K562 (cell line): ENCODE results near the gene ST6GALNAC2.

ENCODE experiments used
- ATF7 ChIP-seq: fragments of 450-650 bp; IDR thresholded peaks from 2 replicates; pipeline ENCODE4 v1.7.1; 2014; ENCODE audit warnings: mild to moderate bottlenecking, moderate library complexity
- EP300 ChIP-seq: IDR thresholded peaks from 2 replicates; pipeline ENCODE4 v1.6.1; 2012; ENCODE audit warnings: low read length, improper control_type of control experiment
- NFE2 ChIP-seq: IDR thresholded peaks from 2 replicates; pipeline ENCODE4 v1.6.1; 2014; ENCODE audit warnings: antibody characterized with exemption, low read depth
- RNF2 ChIP-seq: sonication (generic); IDR thresholded peaks from 2 replicates; pipeline ENCODE4 v1.6.1; 2016
- STAT5A ChIP-seq: IDR thresholded peaks from 2 replicates; pipeline ENCODE4 v1.6.1; 2012; ENCODE audit warnings: low read length, inconsistent platforms, borderline replicate concordance
- ZBTB17 ChIP-seq: fragments of 450-650 bp; formaldehyde crosslinking; IDR thresholded peaks from 2 replicates; pipeline ENCODE4 v1.4.0; 2020; ENCODE audit warnings: mild to moderate bottlenecking
- ZNF217 ChIP-seq: sonication (generic); formaldehyde crosslinking; IDR thresholded peaks from 2 replicates; pipeline ENCODE4 v1.8.0; 2022; ENCODE audit warnings: mild to moderate bottlenecking, missing genetic modification reagents
- TF ChIP-seq, protein P1 (sequence below): fragments of 450-650 bp; IDR thresholded peaks from 2 replicates; pipeline ENCODE4 v1.6.1; 2016; ENCODE audit warnings: mild to moderate bottlenecking
- TF ChIP-seq, protein P2 (sequence below): sonication (generic); formaldehyde crosslinking; IDR thresholded peaks from 2 replicates; pipeline ENCODE4 v1.8.0; 2023; ENCODE audit warnings: mild to moderate bottlenecking, missing genetic modification reagents
- TF ChIP-seq, protein P3 (sequence below), 3 experiments: IDR thresholded peaks in 2 of 3; conservative IDR thresholded peaks in 1 of 3; 2 replicates each; pipeline ENCODE4 v1.5.1; 2011 to 2012; ENCODE audit warnings: low read length in 3 of 3, mild to moderate bottlenecking in 3 of 3, control low read depth in 2 of 3, improper control_type of control experiment in 1 of 3, inconsistent platforms in 1 of 3, low read depth in 1 of 3, mixed read lengths in 1 of 3, moderate library complexity in 1 of 3; ENCODE audit not compliant: insufficient read depth in 2 of 3

DNA sequence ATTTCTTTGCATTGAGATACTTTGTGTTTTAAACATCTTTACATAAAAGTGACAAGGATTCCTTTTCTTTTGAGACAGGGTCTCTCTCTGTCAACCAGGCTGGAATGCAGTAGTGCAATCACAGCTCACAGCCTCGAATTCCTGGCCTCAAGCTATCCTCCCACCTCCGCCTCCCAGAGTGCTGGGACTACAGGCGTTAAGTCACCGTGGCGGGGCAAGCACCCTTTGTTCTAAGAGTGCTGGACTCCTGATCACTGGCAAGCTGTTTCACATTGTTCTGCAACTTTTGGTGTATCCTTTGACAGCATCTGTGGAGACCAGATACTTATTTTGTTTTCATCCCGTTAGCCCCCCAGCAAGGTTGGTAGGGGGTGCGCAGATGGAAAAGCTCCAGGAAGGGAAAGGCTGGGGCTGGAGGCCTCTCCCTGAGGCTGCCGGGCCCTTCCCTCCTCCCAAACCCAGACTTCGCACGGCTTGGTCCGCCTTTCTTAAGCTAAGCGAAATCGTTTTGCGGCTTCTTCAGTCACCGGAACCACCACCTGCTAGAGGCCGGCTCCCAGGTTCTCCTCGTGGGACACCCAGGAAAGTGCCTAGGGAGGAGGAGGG is 1.1 kb downstream of the ST6GALNAC2 start:
- TF ChIP-seq STAT5A, result no peak
- TF ChIP-seq RNF2, result no peak
- TF ChIP-seq ZNF217 (CRISPR knock-in tag), result no peak
- no peak for TF ChIP-seq ATF7
- TF ChIP-seq NFE2, result no peak
- TF ChIP-seq, protein P1, sequence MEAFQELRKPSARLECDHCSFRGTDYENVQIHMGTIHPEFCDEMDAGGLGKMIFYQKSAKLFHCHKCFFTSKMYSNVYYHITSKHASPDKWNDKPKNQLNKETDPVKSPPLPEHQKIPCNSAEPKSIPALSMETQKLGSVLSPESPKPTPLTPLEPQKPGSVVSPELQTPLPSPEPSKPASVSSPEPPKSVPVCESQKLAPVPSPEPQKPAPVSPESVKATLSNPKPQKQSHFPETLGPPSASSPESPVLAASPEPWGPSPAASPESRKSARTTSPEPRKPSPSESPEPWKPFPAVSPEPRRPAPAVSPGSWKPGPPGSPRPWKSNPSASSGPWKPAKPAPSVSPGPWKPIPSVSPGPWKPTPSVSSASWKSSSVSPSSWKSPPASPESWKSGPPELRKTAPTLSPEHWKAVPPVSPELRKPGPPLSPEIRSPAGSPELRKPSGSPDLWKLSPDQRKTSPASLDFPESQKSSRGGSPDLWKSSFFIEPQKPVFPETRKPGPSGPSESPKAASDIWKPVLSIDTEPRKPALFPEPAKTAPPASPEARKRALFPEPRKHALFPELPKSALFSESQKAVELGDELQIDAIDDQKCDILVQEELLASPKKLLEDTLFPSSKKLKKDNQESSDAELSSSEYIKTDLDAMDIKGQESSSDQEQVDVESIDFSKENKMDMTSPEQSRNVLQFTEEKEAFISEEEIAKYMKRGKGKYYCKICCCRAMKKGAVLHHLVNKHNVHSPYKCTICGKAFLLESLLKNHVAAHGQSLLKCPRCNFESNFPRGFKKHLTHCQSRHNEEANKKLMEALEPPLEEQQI, result no peak
- no peak for TF ChIP-seq EP300
- TF ChIP-seq, protein P2, sequence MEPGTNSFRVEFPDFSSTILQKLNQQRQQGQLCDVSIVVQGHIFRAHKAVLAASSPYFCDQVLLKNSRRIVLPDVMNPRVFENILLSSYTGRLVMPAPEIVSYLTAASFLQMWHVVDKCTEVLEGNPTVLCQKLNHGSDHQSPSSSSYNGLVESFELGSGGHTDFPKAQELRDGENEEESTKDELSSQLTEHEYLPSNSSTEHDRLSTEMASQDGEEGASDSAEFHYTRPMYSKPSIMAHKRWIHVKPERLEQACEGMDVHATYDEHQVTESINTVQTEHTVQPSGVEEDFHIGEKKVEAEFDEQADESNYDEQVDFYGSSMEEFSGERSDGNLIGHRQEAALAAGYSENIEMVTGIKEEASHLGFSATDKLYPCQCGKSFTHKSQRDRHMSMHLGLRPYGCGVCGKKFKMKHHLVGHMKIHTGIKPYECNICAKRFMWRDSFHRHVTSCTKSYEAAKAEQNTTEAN (CRISPR knock-in tag), result no peak
- TF ChIP-seq, protein P3, sequence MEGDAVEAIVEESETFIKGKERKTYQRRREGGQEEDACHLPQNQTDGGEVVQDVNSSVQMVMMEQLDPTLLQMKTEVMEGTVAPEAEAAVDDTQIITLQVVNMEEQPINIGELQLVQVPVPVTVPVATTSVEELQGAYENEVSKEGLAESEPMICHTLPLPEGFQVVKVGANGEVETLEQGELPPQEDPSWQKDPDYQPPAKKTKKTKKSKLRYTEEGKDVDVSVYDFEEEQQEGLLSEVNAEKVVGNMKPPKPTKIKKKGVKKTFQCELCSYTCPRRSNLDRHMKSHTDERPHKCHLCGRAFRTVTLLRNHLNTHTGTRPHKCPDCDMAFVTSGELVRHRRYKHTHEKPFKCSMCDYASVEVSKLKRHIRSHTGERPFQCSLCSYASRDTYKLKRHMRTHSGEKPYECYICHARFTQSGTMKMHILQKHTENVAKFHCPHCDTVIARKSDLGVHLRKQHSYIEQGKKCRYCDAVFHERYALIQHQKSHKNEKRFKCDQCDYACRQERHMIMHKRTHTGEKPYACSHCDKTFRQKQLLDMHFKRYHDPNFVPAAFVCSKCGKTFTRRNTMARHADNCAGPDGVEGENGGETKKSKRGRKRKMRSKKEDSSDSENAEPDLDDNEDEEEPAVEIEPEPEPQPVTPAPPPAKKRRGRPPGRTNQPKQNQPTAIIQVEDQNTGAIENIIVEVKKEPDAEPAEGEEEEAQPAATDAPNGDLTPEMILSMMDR (IDR thresholded peaks at IDR 0.05 in 2 of 3, conservative IDR thresholded peaks at IDR 0.05 in 1 of 3; ENCODE audit: insufficient read depth in 2 of 3, low read depth in 1 of 3, low read length in 3 of 3), result no peak
- no peak for TF ChIP-seq ZBTB17 (CRISPR knock-in tag)
